Measurements from ENCODE around the gene SCTR. TPM values are rescaled to one million over a fixed set of nuclear protein-coding genes. Genes with fewer than 3 reads are reported as not detected.

SCTR gene
- polyA plus RNA-seq, 3 donors = not detected

DNA sequence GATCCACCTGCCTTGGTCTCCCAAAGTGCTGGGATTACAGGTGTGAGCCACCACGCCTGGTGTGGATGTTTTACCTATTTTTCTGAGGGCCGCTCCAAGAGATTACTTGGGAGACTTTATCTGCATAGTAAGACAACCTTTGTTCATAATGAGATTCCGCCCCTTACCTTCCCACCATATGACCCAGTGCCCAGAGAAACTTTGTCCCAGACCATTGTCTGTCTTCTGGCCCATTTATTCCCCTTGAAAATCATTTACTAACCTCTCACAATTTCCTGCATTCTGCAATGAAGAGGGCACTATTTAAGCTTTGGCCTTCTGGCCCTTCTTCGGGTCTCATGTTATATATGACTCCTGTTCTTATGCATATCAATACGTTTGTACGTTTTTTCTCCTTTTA lies 106.4 kb downstream of the SCTR start:
- no peak overlapping the region for H3K4me2 ChIP-seq (replicated peaks; ENCODE audit: extremely low read depth, low read length, poor library complexity, severe bottlenecking)
- no peak overlapping the region for H3K4me3 ChIP-seq (replicated peaks in 1 of 3; ENCODE audit: low read depth in 2 of 3, low read length in 3 of 3)
- H3K9ac ChIP-seq (ENCODE audit: insufficient read depth, low read length, poor library complexity, severe bottlenecking) = no peak overlapping the region
- Mint-ChIP-seq H3K9me3 (peaks cover 2 to 6% (median 4%) of the 10 kb centered on the region in 7 donors), H3K4me3 (no peak overlapping the region), H3K4me1 (peaks cover 1% of the 10 kb centered on the region), H3K27me3 (ENCODE audit: low read depth in 3 of 3) (peaks cover 3 to 14% (median 9%) of the 10 kb centered on the region in 3 donors), H3K27ac (no peak overlapping the region), H3K36me3 (no peaks in the 10 kb centered on the region)
- WGBS (ENCODE audit: insufficient coverage) = 83% methylated on average over 2 of the region's 6 CpGs
- H4K20me1 ChIP-seq (ENCODE audit: insufficient read depth, low read length) = no peaks in the 10 kb centered on the region
- H3K27me3 ChIP-seq (ENCODE audit: control insufficient read depth in 2 of 2, insufficient read depth in 2 of 2, low read length in 2 of 2) = peaks cover 0 to under 1% of the 10 kb centered on the region in 2 donors
- no peaks in the 10 kb centered on the region for H3K4me1 ChIP-seq (ENCODE audit: control insufficient read depth in 1 of 2, insufficient read depth in 2 of 2, low read length in 2 of 2)
- H3K9me3 ChIP-seq (replicated peaks in 1 of 2; ENCODE audit: control insufficient read depth in 1 of 2, insufficient read depth in 1 of 2, low read length in 2 of 2) = peaks cover 0 to 2% of the 10 kb centered on the region in 2 donors
- TF ChIP-seq, protein P1, sequence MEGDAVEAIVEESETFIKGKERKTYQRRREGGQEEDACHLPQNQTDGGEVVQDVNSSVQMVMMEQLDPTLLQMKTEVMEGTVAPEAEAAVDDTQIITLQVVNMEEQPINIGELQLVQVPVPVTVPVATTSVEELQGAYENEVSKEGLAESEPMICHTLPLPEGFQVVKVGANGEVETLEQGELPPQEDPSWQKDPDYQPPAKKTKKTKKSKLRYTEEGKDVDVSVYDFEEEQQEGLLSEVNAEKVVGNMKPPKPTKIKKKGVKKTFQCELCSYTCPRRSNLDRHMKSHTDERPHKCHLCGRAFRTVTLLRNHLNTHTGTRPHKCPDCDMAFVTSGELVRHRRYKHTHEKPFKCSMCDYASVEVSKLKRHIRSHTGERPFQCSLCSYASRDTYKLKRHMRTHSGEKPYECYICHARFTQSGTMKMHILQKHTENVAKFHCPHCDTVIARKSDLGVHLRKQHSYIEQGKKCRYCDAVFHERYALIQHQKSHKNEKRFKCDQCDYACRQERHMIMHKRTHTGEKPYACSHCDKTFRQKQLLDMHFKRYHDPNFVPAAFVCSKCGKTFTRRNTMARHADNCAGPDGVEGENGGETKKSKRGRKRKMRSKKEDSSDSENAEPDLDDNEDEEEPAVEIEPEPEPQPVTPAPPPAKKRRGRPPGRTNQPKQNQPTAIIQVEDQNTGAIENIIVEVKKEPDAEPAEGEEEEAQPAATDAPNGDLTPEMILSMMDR (IDR thresholded peaks at IDR 0.05) = no peak
- H2AFZ ChIP-seq (ENCODE audit: insufficient read depth, low read depth, low read length, poor library complexity, severe bottlenecking) = no peak overlapping the region
- no peaks in the 10 kb centered on the region for H3K79me2 ChIP-seq (ENCODE audit: insufficient read depth, low read length)
- intact Hi-C loops (cut with micrococcal nuclease) = no loop called here
- no peak overlapping the region for H3K27ac ChIP-seq (ENCODE audit: low read depth in 1 of 2, low read length in 2 of 2)
- no peak for DNase-seq
- H3K36me3 ChIP-seq (replicated peaks in 1 of 2; ENCODE audit: control insufficient read depth in 1 of 2, insufficient read depth in 2 of 2, low read length in 2 of 2) = no peaks in the 10 kb centered on the region

GRCh38 chr2:119416299-119416923 lies 107.9 kb downstream of the SCTR start:
- Mint-ChIP-seq H3K27ac (no peak overlapping the region), H3K36me3 (no peaks in the 10 kb centered on the region), H3K4me1 (peaks cover 1% of the 10 kb centered on the region), H3K9me3 (peaks cover 0 to 5% (median 3%) of the 10 kb centered on the region in 7 donors), H3K4me3 (no peak overlapping the region), H3K27me3 (ENCODE audit: low read depth in 3 of 3) (peaks cover 0 to 15% (median 11%) of the 10 kb centered on the region in 3 donors)
- no peak overlapping the region for H3K4me2 ChIP-seq (replicated peaks; ENCODE audit: extremely low read depth, low read length, poor library complexity, severe bottlenecking)
- H3K9me3 ChIP-seq (replicated peaks in 1 of 2; ENCODE audit: control insufficient read depth in 1 of 2, insufficient read depth in 1 of 2, low read length in 2 of 2) = peaks cover 0 to 2% of the 10 kb centered on the region in 2 donors
- intact Hi-C loops (cut with micrococcal nuclease) = no loop called here
- no peak overlapping the region for H3K9ac ChIP-seq (ENCODE audit: insufficient read depth, low read length, poor library complexity, severe bottlenecking)
- H3K27me3 ChIP-seq (ENCODE audit: control insufficient read depth in 2 of 2, insufficient read depth in 2 of 2, low read length in 2 of 2) = no peaks in the 10 kb centered on the region
- TF ChIP-seq, protein P1 (IDR thresholded peaks at IDR 0.05) = no peak
- no peak overlapping the region for H3K27ac ChIP-seq (ENCODE audit: low read depth in 1 of 2, low read length in 2 of 2)
- no peak for DNase-seq
- H4K20me1 ChIP-seq (ENCODE audit: insufficient read depth, low read length) = no peaks in the 10 kb centered on the region
- no peak overlapping the region for H2AFZ ChIP-seq (ENCODE audit: insufficient read depth, low read depth, low read length, poor library complexity, severe bottlenecking)
- WGBS (ENCODE audit: insufficient coverage) = 100% methylated on average over 1 of the region's 4 CpGs
- no peaks in the 10 kb centered on the region for H3K79me2 ChIP-seq (ENCODE audit: insufficient read depth, low read length)
- H3K36me3 ChIP-seq (replicated peaks in 1 of 2; ENCODE audit: control insufficient read depth in 1 of 2, insufficient read depth in 2 of 2, low read length in 2 of 2) = no peaks in the 10 kb centered on the region
- no peaks in the 10 kb centered on the region for H3K4me1 ChIP-seq (ENCODE audit: control insufficient read depth in 1 of 2, insufficient read depth in 2 of 2, low read length in 2 of 2)
- H3K4me3 ChIP-seq (replicated peaks in 1 of 3; ENCODE audit: low read depth in 2 of 3, low read length in 3 of 3) = no peak overlapping the region

Measured in CD14-positive monocyte (primary cell).